ENCODE results near the gene PRDM11. TPM values are rescaled to one million over a fixed set of nuclear protein-coding genes. Genes with fewer than 3 reads are reported as not detected.

Gene PRDM11
- total and polyA plus RNA-seq, 2 of the 8 experiments (the other 6 are each of a cell fraction or from before 2014, with no cell fraction given) = 3.6 to 11.7 TPM

DNA sequence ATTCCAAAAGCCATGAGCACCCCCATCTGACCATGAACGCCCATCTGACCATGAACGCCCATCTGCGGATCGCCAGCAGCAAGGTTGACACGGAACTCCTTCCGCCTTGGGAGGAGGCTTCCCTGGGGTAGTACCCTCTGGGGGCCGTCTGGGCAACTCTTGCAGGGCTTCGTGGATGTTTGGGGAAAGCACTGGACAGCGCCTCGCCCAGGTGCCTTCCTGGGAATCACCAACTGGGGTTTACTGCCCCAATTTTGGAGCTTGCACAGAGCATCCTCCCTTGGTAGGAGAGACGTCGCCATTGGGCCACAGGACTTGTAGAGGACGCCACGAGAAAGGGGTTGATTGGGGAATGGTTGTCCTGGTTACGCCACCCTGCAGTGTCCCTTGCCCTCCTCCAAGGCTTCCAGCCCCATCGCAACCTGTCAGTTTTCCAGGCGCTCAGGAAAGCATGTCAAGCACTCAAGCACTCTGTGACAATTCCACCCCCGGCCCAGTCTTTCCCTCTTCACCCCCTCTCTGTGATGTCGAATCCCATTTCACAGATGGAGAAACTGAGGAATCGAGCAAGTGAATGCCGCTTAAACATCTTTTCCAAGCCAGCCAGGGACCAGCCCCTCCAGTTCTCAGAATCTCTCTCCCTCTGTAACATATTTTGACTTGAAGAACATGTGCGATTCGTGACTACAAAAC is 914 bp upstream of the PRDM11 start (continued):
- TF ChIP-seq, protein P1, sequence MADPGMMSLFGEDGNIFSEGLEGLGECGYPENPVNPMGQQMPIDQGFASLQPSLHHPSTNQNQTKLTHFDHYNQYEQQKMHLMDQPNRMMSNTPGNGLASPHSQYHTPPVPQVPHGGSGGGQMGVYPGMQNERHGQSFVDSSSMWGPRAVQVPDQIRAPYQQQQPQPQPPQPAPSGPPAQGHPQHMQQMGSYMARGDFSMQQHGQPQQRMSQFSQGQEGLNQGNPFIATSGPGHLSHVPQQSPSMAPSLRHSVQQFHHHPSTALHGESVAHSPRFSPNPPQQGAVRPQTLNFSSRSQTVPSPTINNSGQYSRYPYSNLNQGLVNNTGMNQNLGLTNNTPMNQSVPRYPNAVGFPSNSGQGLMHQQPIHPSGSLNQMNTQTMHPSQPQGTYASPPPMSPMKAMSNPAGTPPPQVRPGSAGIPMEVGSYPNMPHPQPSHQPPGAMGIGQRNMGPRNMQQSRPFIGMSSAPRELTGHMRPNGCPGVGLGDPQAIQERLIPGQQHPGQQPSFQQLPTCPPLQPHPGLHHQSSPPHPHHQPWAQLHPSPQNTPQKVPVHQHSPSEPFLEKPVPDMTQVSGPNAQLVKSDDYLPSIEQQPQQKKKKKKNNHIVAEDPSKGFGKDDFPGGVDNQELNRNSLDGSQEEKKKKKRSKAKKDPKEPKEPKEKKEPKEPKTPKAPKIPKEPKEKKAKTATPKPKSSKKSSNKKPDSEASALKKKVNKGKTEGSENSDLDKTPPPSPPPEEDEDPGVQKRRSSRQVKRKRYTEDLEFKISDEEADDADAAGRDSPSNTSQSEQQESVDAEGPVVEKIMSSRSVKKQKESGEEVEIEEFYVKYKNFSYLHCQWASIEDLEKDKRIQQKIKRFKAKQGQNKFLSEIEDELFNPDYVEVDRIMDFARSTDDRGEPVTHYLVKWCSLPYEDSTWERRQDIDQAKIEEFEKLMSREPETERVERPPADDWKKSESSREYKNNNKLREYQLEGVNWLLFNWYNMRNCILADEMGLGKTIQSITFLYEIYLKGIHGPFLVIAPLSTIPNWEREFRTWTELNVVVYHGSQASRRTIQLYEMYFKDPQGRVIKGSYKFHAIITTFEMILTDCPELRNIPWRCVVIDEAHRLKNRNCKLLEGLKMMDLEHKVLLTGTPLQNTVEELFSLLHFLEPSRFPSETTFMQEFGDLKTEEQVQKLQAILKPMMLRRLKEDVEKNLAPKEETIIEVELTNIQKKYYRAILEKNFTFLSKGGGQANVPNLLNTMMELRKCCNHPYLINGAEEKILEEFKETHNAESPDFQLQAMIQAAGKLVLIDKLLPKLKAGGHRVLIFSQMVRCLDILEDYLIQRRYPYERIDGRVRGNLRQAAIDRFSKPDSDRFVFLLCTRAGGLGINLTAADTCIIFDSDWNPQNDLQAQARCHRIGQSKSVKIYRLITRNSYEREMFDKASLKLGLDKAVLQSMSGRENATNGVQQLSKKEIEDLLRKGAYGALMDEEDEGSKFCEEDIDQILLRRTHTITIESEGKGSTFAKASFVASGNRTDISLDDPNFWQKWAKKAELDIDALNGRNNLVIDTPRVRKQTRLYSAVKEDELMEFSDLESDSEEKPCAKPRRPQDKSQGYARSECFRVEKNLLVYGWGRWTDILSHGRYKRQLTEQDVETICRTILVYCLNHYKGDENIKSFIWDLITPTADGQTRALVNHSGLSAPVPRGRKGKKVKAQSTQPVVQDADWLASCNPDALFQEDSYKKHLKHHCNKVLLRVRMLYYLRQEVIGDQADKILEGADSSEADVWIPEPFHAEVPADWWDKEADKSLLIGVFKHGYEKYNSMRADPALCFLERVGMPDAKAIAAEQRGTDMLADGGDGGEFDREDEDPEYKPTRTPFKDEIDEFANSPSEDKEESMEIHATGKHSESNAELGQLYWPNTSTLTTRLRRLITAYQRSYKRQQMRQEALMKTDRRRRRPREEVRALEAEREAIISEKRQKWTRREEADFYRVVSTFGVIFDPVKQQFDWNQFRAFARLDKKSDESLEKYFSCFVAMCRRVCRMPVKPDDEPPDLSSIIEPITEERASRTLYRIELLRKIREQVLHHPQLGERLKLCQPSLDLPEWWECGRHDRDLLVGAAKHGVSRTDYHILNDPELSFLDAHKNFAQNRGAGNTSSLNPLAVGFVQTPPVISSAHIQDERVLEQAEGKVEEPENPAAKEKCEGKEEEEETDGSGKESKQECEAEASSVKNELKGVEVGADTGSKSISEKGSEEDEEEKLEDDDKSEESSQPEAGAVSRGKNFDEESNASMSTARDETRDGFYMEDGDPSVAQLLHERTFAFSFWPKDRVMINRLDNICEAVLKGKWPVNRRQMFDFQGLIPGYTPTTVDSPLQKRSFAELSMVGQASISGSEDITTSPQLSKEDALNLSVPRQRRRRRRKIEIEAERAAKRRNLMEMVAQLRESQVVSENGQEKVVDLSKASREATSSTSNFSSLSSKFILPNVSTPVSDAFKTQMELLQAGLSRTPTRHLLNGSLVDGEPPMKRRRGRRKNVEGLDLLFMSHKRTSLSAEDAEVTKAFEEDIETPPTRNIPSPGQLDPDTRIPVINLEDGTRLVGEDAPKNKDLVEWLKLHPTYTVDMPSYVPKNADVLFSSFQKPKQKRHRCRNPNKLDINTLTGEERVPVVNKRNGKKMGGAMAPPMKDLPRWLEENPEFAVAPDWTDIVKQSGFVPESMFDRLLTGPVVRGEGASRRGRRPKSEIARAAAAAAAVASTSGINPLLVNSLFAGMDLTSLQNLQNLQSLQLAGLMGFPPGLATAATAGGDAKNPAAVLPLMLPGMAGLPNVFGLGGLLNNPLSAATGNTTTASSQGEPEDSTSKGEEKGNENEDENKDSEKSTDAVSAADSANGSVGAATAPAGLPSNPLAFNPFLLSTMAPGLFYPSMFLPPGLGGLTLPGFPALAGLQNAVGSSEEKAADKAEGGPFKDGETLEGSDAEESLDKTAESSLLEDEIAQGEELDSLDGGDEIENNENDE (IDR thresholded peaks at IDR 0.05; ENCODE audit: insufficient replicate concordance, low read length) = no peak
- peak; percentile 59; the same call in 1 of the 2 replicates for TF ChIP-seq YY1 (IDR thresholded peaks at IDR 0.05; ENCODE audit: low read depth, low read length)
- no peak for TF ChIP-seq EZH2 (IDR thresholded peaks at IDR 0.05; ENCODE audit: low read depth, low read length, severe bottlenecking)
- TF ChIP-seq GTF2F1 (IDR thresholded peaks at IDR 0.05; ENCODE audit: borderline replicate concordance, low read depth, low read length) = no peak
- TF ChIP-seq POLR2A (IDR thresholded peaks at IDR 0.05; ENCODE audit: control extremely low read depth in 1 of 2, low read depth in 2 of 2, low read length in 2 of 2) = no peak; a peak in 2 of 3 replicates
- TF ChIP-seq SIN3A (conservative IDR thresholded peaks at IDR 0.05 in 1 of 2, IDR thresholded peaks at IDR 0.05 in 1 of 2; ENCODE audit: low read depth in 1 of 2, low read length in 2 of 2) = peak; percentile 78 to 98
- TF ChIP-seq CBX5 (IDR thresholded peaks at IDR 0.05; ENCODE audit: low read depth, low read length) = no peak
- 0 out of 2 replicates have a peak, but pooled peaks have one; percentile 5 for TF ChIP-seq CEBPB (IDR thresholded peaks at IDR 0.05; ENCODE audit: low read depth, low read length)
- TF ChIP-seq RNF2 (IDR thresholded peaks at IDR 0.05; ENCODE audit: borderline replicate concordance, low read depth, low read length, missing control alignments, poor library complexity, severe bottlenecking) = no peak
- TF ChIP-seq EGR1 (IDR thresholded peaks at IDR 0.05; ENCODE audit: borderline replicate concordance, low read depth, low read length) = no peak

Measured in H1 (cell line).